Measurements from ENCODE around the gene TSC22D1. TPM values are rescaled to one million over a fixed set of nuclear protein-coding genes. Genes with fewer than 3 reads are reported as not detected.

TSC22D1 gene
- total RNA-seq, 1 experiment from 2014 or later = 72.5 TPM

DNA sequence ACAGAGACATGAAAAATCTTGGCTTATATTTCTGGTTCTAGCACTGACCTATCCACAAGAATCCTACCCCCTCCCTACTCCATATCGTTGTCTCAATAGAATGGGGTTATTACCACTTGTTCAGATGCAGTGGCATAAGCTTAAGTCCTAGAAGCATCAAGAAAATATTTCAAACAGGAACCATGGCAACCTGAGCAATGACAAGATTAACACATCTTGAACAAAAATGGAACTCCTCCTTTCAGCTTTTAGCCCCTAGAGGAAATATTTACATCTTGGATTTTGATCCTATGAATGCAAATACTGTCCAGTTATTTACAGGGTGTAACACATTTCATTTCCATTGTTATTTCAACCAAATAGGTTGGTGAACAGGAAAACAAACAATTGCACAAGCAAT is 46.1 kb upstream of the TSC22D1 start (continued):
- TF ChIP-seq FOXJ3 (CRISPR knock-in tag; IDR thresholded peaks at IDR 0.05; ENCODE audit: borderline replicate concordance) (no peak), FOXK1 (CRISPR knock-in tag; IDR thresholded peaks at IDR 0.05) (no peak)
- TF ChIP-seq, protein P1, sequence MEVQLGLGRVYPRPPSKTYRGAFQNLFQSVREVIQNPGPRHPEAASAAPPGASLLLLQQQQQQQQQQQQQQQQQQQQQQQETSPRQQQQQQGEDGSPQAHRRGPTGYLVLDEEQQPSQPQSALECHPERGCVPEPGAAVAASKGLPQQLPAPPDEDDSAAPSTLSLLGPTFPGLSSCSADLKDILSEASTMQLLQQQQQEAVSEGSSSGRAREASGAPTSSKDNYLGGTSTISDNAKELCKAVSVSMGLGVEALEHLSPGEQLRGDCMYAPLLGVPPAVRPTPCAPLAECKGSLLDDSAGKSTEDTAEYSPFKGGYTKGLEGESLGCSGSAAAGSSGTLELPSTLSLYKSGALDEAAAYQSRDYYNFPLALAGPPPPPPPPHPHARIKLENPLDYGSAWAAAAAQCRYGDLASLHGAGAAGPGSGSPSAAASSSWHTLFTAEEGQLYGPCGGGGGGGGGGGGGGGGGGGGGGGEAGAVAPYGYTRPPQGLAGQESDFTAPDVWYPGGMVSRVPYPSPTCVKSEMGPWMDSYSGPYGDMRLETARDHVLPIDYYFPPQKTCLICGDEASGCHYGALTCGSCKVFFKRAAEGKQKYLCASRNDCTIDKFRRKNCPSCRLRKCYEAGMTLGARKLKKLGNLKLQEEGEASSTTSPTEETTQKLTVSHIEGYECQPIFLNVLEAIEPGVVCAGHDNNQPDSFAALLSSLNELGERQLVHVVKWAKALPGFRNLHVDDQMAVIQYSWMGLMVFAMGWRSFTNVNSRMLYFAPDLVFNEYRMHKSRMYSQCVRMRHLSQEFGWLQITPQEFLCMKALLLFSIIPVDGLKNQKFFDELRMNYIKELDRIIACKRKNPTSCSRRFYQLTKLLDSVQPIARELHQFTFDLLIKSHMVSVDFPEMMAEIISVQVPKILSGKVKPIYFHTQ (CRISPR knock-in tag; IDR thresholded peaks at IDR 0.05) = no peak

DNA sequence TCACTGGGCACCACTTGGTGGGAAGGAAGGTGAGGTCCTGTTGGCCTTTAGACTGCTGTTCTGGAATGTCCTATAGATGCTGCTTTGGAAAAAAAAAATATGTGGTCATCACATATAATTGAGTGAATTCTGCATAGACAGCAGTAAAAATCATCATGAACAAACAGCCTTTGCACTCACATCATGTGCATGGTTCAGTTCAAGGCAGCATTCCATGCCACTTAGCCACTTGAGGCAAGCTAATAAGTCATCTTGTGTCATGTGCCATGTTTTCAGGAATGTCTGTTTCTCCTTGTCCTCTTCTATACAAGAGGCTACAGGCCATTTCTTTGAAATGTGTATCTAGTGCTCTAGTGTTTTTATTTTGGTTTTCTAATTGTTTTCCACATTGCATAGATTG is 43.9 kb upstream of the TSC22D1 start:
- ATAC-seq (no peak), DNase-seq (ENCODE audit: low spot score) (no peak)
- CTCF ChIA-PET = no interaction called here
- Mint-ChIP-seq H3K27me3 (ENCODE audit: low read depth) (no peaks in the 10 kb centered on the region), H3K9me3 (no peaks in the 10 kb centered on the region), H3K4me3 (no peak overlapping the region), H3K4me1 (0 out of 2 replicates have a peak, but pooled peaks cover 3% of the 10 kb centered on the region), H3K27ac (no peak overlapping the region), H3K36me3 (no peaks in the 10 kb centered on the region)
- POLR2A ChIA-PET = no interaction called here
- TF ChIP-seq NFATC4 (CRISPR knock-in tag; IDR thresholded peaks at IDR 0.05) (no peak), ZNF263 (CRISPR knock-in tag; IDR thresholded peaks at IDR 0.05; ENCODE audit: low read depth) (no peak), JUN (CRISPR knock-in tag; IDR thresholded peaks at IDR 0.05) (no peak), SP1 (CRISPR knock-in tag; conservative IDR thresholded peaks at IDR 0.05) (no peak)
- TF ChIP-seq, protein P2, sequence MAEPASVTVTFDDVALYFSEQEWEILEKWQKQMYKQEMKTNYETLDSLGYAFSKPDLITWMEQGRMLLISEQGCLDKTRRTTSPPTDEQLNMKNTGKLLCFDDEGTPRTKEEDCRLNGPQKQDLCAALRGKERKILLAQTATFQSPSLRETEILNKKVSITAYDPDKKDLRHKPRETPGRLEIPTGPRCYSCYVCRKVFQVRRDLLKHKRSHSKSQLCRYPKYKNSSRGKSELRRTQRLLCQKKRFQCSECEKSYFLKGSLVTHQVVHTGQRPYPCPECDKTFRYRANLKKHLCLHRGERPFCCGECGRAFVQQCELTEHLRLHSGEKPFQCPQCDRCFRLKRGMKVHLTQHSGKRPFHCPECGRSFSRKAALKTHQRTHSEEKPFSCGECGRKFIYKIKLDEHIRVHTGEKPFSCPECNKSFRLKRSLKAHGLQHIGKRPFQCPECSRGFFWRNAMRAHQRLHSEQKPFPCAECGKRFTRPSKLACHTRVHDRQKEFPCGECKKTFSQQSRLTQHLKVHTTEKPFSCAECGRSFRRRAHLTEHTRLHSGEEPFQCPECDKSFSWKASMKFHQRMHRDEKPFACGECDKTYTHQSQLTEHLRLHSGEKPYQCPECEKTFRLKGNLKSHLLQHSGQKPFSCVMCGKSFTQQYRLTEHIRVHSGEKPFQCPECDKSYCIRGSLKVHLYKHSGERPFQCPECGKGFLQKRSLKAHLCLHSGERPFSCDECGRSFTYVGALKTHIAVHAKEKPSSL (CRISPR knock-in tag; conservative IDR thresholded peaks at IDR 0.05) = no peak
- TF ChIP-seq, protein P3, sequence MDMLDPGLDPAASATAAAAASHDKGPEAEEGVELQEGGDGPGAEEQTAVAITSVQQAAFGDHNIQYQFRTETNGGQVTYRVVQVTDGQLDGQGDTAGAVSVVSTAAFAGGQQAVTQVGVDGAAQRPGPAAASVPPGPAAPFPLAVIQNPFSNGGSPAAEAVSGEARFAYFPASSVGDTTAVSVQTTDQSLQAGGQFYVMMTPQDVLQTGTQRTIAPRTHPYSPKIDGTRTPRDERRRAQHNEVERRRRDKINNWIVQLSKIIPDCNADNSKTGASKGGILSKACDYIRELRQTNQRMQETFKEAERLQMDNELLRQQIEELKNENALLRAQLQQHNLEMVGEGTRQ (CRISPR knock-in tag; IDR thresholded peaks at IDR 0.05) = no peak
- TF ChIP-seq, protein P4, sequence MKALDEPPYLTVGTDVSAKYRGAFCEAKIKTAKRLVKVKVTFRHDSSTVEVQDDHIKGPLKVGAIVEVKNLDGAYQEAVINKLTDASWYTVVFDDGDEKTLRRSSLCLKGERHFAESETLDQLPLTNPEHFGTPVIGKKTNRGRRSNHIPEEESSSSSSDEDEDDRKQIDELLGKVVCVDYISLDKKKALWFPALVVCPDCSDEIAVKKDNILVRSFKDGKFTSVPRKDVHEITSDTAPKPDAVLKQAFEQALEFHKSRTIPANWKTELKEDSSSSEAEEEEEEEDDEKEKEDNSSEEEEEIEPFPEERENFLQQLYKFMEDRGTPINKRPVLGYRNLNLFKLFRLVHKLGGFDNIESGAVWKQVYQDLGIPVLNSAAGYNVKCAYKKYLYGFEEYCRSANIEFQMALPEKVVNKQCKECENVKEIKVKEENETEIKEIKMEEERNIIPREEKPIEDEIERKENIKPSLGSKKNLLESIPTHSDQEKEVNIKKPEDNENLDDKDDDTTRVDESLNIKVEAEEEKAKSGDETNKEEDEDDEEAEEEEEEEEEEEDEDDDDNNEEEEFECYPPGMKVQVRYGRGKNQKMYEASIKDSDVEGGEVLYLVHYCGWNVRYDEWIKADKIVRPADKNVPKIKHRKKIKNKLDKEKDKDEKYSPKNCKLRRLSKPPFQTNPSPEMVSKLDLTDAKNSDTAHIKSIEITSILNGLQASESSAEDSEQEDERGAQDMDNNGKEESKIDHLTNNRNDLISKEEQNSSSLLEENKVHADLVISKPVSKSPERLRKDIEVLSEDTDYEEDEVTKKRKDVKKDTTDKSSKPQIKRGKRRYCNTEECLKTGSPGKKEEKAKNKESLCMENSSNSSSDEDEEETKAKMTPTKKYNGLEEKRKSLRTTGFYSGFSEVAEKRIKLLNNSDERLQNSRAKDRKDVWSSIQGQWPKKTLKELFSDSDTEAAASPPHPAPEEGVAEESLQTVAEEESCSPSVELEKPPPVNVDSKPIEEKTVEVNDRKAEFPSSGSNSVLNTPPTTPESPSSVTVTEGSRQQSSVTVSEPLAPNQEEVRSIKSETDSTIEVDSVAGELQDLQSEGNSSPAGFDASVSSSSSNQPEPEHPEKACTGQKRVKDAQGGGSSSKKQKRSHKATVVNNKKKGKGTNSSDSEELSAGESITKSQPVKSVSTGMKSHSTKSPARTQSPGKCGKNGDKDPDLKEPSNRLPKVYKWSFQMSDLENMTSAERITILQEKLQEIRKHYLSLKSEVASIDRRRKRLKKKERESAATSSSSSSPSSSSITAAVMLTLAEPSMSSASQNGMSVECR (CRISPR knock-in tag; IDR thresholded peaks at IDR 0.05; ENCODE audit: borderline replicate concordance) = no peak

DNA sequence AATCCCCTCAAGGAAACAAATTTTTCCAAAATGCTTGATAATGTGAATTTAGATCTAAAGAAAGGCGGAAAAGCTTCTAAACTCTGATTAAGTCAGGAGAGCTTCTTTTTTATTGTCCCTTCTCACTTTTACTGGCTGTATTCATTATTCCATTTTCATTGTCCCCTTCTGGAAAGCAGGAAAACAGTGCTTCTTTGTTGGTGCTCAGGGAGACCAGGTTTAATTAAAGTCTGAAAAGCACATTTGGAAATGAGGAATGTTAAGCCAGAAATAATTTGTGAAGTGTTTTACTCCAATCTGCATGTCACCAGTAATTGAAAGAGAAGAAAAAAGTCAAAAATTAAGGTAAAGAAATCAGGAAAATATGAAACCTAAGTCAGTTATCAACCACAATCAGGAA is 43.5 kb upstream of the TSC22D1 start:
- no peak for ATAC-seq
- no peak for DNase-seq (ENCODE audit: low spot score)
- ChIA-PET POLR2A (no interaction called here), CTCF (interaction anchor here (2.0 kb wide), 1 partner anchor 199 kb away, joined by 6 read pairs; no protein-coding TSS in a partner anchor)
- H3K9me3 Mint-ChIP-seq = no peaks in the 10 kb centered on the region
- H3K4me3 Mint-ChIP-seq = no peak overlapping the region
- no peak overlapping the region; the same call in 1 of the 2 replicates for H3K27ac Mint-ChIP-seq
- 0 out of 2 replicates have a peak, but pooled peaks cover 3% of the 10 kb centered on the region for H3K4me1 Mint-ChIP-seq
- H3K27me3 Mint-ChIP-seq (ENCODE audit: low read depth) = no peaks in the 10 kb centered on the region
- no peaks in the 10 kb centered on the region for H3K36me3 Mint-ChIP-seq
- no peak for TF ChIP-seq NR1H2 (CRISPR knock-in tag; IDR thresholded peaks at IDR 0.05)
- TF ChIP-seq ZNF396 (CRISPR knock-in tag; IDR thresholded peaks at IDR 0.05; ENCODE audit: borderline replicate concordance) = no peak
- no peak for TF ChIP-seq ELF4 (CRISPR knock-in tag; IDR thresholded peaks at IDR 0.05; ENCODE audit: low read depth)
- TF ChIP-seq, protein P2 (CRISPR knock-in tag; conservative IDR thresholded peaks at IDR 0.05) = no peak
- TF ChIP-seq, protein P5, sequence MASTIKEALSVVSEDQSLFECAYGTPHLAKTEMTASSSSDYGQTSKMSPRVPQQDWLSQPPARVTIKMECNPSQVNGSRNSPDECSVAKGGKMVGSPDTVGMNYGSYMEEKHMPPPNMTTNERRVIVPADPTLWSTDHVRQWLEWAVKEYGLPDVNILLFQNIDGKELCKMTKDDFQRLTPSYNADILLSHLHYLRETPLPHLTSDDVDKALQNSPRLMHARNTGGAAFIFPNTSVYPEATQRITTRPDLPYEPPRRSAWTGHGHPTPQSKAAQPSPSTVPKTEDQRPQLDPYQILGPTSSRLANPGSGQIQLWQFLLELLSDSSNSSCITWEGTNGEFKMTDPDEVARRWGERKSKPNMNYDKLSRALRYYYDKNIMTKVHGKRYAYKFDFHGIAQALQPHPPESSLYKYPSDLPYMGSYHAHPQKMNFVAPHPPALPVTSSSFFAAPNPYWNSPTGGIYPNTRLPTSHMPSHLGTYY (CRISPR knock-in tag; IDR thresholded peaks at IDR 0.05) = no peak
- TF ChIP-seq RELA (CRISPR knock-in tag; IDR thresholded peaks at IDR 0.05; ENCODE audit: borderline replicate concordance) = no peak
- TF ChIP-seq, protein P6, sequence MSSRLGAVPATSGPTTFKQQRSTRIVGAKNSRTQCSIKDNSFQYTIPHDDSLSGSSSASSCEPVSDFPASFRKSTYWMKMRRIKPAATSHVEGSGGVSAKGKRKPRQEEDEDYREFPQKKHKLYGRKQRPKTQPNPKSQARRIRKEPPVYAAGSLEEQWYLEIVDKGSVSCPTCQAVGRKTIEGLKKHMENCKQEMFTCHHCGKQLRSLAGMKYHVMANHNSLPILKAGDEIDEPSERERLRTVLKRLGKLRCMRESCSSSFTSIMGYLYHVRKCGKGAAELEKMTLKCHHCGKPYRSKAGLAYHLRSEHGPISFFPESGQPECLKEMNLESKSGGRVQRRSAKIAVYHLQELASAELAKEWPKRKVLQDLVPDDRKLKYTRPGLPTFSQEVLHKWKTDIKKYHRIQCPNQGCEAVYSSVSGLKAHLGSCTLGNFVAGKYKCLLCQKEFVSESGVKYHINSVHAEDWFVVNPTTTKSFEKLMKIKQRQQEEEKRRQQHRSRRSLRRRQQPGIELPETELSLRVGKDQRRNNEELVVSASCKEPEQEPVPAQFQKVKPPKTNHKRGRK (CRISPR knock-in tag; IDR thresholded peaks at IDR 0.05; ENCODE audit: borderline replicate concordance) = no peak
- no peak for TF ChIP-seq FOXK1 (CRISPR knock-in tag; IDR thresholded peaks at IDR 0.05)
- no peak for TF ChIP-seq ETV6 (CRISPR knock-in tag; IDR thresholded peaks at IDR 0.05)

All from WTC11 (cell line).